ENCODE measurements around the gene FGD4.
"Not testable (repeated sequence)": the region's sequence is repeated elsewhere in the genome, so short reads cannot be mapped to it uniquely, and the experiment has no call there.

Gene FGD4

GRCh38 chr12:32502693-32503502, 103.5 kb downstream of the FGD4 start:
- peak; percentile 36 for DNase-seq (ENCODE audit: low read depth, low spot score)
- CTCF ChIA-PET: interaction anchor here (0.9 to 1.5 kb wide), 2 partner anchors 10 to 154 kb away, joined by 3 read pairs; no protein-coding TSS in a partner anchor
- TF ChIP-seq CTCF (IDR thresholded peaks at IDR 0.05; ENCODE audit: insufficient read depth, low read length, missing control alignments): no peak
- POLR2A ChIA-PET: no interaction called here
- H3K4me3 ChIP-seq (ENCODE audit: low read depth, low read length): no peak overlapping the region

GRCh38 chr12:32503730-32504129, 104.4 kb downstream of the FGD4 start:
- TF ChIP-seq CTCF (IDR thresholded peaks at IDR 0.05; ENCODE audit: insufficient read depth, low read length, missing control alignments): no peak
- CTCF ChIA-PET: interaction anchor here (0.8 to 1.5 kb wide), 3 partner anchors 9 to 29 kb away, joined by 3 read pairs; no protein-coding TSS in a partner anchor
- POLR2A ChIA-PET: no interaction called here
- H3K4me3 ChIP-seq (ENCODE audit: low read depth, low read length): no peak overlapping the region
- DNase-seq (ENCODE audit: low read depth, low spot score): no peak

GRCh38 chr12:32504591-32504990, 105.2 kb downstream of the FGD4 start:
- no peak for TF ChIP-seq CTCF (IDR thresholded peaks at IDR 0.05; ENCODE audit: insufficient read depth, low read length, missing control alignments)
- CTCF ChIA-PET: no interaction called here
- POLR2A ChIA-PET: no interaction called here
- H3K4me3 ChIP-seq (ENCODE audit: low read depth, low read length): no peak overlapping the region
- no peak for DNase-seq (ENCODE audit: low read depth, low spot score)

- no peak for TF ChIP-seq CTCF (IDR thresholded peaks at IDR 0.05; ENCODE audit: insufficient read depth, low read length, missing control alignments)
- ChIA-PET CTCF (no interaction called here), POLR2A (no interaction called here)
- DNase-seq (ENCODE audit: low read depth, low spot score): no peak
- H3K4me3 ChIP-seq (ENCODE audit: low read depth, low read length): no peak overlapping the region
Measured at GRCh38 chr12:32505067-32505945, 105.9 kb downstream of the FGD4 start.

GRCh38 chr12:32507096-32507941, 108.0 kb downstream of the FGD4 start:
- DNase-seq (ENCODE audit: low read depth, low spot score); CTCF ChIA-PET; POLR2A ChIA-PET; H3K4me3 ChIP-seq (ENCODE audit: low read depth, low read length): not testable (repeated sequence)

GRCh38 chr12:32507942-32508320, 108.6 kb downstream of the FGD4 start:
- DNase-seq (ENCODE audit: low read depth, low spot score): no peak
- no peak overlapping the region for H3K4me3 ChIP-seq (ENCODE audit: low read depth, low read length)
- POLR2A ChIA-PET: no interaction called here
- CTCF ChIA-PET: interaction anchor here (1.0 kb wide), 1 partner anchor 8 kb away, joined by 3 read pairs; no protein-coding TSS in a partner anchor
- TF ChIP-seq CTCF (IDR thresholded peaks at IDR 0.05; ENCODE audit: insufficient read depth, low read length, missing control alignments): no peak
